Measurements from ENCODE around the gene TOM1L2.
"Not testable (repeated sequence)": the region's sequence is repeated elsewhere in the genome, so short reads cannot be mapped to it uniquely, and the experiment has no call there.

Gene TOM1L2

DNA sequence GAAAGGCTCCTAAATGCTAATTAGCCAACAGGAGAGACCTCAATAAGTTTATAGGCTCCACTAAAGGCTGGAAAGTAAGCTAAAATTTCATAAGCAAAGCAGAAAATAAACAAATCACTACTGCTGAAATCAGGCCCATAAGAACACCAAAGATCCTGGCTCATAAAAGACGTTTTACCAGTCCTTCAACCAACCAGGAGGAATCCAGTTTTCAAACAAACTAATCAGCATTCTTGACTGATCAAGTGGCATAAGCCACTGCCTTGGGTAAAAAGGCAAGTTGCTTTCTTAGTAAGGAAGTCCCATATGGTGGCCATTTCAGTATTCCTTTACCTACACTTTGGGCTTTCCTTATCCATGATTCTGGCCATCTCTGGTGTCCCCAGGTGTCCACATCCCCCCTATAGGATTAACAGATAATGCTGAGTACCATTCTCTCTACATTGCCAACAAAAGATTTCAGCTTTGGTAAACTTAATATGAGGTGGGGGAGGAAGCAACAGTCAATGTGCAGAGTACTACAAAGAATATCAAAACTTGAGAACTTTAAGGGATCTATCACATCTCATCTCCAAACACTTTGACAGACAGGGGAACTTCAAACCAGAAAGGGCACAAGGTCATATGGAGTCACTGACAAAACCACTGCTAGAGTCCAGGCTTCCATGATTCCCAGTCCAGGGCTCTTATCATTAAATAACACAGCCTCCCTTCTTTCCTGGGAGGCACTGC is 1.3 kb downstream of the TOM1L2 start:
- DNase-seq: no peak

DNA sequence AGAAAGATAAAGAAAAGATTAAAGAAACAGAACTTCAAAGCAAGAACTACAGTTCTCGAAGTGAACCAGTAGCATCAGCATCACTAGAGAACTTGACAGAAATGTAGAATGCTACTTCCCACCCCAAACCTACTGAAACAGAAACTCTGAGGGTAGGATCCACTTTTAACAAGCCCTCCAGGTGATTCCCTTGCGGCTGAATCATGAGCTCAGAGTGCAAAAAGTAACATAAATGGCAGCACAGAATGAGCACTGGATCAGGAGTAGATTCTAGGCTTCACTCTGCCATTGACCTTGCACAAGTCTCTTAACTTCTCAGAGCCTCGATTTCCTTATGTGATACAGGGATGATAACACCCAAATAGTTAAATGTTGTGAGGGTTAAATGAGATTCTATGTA is 5.8 kb downstream of the TOM1L2 start:
- no peak for DNase-seq

DNA sequence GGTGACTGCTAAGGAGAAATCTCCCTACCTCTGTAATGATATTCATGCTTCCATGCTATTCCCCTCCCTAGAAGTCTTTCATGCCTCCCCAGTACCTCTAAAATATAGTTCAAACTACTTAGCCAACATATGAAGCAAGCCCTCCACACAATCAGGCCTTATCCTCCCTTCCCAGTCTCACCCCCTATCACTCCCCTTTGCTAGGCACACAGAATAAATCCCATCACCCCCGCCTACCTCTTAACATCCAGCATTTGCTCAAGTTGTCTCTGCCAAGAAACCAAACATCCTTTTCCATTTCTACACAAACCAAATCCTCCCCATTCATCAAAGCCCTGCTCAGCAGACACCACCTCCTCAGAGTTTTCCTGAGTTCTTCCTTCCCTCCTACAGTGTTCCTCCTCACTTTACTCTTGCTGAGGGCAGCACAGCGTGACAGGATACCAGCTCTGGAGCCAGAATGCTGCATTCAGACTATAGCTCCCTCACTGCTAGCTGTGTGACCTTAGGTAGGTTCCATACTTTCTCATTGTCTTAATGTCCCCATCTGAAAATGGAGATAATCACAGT is 7.0 kb downstream of the TOM1L2 start:
- no peak for DNase-seq

DNA sequence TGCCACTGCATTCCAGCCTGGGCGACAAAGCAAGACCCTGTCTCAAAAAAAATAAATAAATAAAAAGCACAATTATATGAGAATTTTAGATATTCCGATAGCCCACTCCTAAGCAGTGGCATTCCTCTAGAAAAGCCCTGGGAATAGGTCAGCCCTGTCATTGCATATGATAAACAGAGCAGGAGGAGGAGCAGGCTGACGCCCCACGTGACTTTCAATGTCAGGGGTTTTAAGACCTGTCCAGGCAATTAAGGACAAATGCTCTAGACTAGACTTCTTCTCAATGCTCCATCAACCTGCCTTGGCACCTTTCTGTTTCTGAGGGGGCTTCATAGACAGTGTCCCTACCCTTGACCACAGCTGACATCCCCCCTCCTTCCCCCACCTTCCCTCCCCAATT is 7.5 kb downstream of the TOM1L2 start:
- DNase-seq: no peak

DNA sequence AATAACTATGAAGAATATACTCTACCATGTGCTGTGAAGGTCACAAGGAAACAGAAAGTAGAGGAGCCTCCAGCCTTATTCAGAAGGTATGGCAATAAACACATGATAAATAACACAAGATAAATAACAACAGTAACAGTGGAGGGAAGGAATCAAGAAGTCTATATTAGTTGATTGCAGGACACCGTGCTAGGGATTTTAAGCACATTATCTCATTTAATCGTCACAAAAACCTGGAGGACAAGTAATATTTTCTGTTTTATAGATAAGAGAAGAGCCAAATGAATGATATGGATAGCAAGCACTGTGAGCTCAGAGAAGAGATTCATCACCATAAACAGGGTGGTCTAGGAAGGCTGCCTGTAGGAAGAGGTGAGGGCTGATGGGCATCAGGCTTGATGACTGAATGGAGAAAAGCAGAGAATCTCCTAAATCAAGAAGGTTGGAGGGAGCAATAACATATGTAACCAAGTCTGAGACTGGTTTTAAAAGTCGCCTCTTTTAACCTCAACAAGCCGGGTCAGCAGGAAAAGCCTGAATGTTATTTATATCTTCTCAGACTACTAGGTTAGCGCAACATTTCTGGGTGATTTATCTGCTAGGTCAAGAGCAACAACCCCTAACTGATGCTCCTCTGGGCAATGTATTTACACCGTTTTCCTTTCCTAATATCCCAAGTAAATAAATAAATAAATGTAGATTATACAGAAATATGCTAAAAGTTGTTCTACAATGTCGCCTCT is 8.3 kb downstream of the TOM1L2 start:
- DNase-seq: no peak

DNA sequence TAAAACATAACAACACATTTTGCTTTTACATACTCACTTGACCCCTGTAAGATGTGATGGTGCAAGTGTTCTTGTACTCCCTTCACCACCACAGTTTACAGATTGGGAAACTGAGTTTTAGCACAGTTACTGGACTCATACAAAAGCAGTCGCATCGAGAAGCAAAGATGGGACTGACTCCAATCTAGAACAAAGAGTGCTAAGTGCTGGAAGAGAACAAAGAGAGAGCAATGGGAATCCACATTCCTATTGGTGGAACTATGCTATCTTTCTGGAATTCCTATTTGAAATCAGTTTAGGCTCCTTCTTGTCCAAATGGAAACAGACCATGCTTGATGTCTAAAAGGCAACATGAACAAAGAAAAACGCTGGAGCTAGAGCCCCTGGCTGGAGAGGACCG is 9.1 kb downstream of the TOM1L2 start:
- DNase-seq: no peak

DNA sequence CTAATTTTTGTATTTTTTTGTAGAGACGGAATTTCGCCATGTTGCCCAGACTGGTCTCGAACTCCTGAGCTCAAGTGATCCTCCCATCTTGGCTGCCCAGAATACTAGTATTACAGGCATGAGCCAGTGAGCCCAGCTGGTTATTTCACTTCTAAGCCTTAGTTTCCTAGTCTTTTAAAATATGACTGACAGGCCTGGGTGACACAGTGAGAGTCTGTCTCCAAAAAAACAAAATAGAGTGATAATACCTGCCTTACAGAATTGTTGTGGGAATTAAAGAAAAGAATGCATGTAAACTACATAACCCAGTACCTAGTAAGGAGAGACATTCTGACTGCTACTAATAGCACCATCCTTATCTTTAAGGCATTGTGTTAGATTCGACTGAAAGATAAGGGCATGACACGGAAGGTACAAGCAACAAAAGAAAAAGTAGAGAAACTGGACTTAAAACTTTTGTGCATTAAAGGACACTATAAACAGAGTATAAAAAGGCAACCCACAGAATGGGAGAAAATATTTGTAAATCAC is 11.6 kb downstream of the TOM1L2 start:
- DNase-seq: no peak

DNA sequence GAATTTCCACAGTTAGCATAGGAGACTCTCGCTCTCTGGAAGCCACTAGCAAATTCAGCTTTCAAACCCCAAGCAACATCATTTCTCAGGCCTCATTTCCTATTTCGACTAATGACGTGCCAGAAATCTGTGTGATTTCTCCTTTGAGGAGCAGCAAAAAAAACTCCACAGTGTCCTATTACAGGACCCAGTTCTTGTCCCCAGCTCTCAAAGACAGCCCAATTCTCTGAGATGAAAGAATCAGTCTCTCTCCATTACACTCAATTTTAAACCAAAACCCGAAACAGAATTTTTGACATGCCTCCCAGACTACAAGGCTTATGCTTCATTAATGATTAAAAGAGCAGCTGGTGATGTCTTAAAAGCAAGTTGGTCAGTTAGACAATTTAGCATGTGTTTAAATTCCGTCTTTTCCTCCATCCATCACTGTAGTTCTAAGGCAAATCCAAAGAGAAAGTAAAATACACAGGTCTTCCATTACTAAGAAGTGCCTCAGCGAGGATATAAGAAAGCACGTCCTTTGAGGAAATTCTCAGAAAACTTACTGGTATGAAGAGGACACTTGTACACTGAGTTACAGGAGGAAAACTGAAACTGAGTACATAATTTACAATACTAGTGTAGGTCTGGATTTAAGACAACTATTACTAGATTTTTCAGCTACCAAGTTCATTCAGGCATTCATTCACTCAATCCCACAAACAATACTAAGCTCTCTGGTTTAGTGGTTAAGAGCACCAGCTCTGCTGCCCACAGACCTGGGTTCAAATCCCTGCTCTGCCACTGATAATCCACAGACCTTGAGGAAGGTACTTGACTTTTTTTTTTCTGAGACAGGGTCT is 12.5 kb downstream of the TOM1L2 start:
- DNase-seq: no peak

DNA sequence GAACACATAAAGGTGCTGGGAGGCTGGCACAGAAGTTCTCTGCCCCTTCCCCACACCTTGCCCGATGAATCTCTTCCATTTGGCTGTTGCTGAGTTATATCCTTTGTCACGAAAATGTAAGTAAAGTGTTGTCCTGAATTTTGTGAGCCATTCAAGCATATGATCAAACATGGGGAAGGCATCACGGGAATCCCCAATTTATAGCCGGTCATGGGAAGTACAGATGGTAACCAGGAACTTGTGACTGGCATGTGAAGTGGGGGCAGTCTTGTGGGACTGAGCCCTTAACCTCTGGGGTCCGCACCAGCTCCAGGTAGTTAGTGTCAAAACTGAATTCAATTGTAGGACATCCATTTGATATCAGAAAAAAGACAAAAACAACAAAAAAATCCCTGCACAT is 13.2 kb downstream of the TOM1L2 start:
- no peak for DNase-seq

DNA sequence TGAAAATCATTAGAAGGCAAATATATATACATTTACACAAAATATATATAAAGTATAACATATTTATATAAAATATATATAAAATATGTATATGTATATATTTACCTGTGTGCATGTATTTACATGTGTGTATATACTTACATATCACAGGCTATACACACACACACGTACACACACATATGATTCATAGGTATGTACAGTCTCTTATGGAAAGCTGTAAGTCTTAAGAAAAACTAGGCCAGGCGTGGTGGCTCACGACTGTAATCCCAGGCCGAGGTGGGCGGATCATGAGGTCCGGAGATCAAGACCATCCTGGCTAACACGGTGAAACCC is 14.7 kb downstream of the TOM1L2 start:
- no peak for DNase-seq

DNA sequence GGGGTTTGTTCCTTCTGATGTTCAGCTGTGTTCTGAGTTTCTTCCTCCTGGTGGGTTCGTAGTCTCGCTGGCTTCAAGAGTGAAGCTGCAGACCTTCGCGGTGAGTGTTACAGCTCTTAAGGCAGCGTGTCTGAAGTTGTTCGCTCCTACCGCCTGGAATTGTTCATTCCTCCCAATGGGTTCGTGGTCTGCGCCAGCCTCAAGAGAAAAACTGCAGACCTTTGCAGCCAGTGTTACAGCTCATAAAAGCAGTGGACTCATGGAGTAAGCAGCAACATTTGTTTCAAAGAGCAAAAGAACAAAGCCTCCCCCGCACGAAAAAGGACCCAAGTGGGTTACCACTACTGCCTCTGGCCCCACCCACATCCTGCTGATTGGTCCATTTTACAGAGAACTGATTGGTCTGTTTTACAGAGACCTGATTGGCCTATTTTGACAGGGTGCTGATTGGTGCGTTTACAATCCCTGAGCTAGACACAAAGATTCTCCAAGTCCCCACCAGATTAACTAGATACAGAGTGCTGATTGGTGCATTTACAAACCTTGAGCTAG is 16.3 kb downstream of the TOM1L2 start:
- DNase-seq: not testable (repeated sequence)

DNA sequence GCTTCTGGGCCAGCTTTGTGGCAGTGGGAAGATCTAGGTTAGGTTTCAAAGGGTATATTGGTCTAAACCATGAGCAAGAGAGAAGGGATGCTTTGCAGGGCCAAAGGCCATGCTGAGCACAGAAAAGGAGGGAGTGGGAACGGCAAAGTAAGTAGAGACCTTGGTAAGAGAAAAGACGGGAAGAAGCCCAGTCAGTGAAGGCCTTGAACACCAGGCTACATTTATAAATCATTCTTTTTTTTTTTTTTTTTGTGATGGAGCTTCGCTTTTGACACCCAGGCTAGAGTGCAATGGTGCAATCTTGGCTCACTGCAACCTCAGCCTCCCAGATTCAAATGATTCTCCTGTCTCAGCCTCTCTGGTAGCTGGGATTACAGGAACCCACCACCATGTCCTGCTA is 18.1 kb downstream of the TOM1L2 start:
- no peak for DNase-seq

DNA sequence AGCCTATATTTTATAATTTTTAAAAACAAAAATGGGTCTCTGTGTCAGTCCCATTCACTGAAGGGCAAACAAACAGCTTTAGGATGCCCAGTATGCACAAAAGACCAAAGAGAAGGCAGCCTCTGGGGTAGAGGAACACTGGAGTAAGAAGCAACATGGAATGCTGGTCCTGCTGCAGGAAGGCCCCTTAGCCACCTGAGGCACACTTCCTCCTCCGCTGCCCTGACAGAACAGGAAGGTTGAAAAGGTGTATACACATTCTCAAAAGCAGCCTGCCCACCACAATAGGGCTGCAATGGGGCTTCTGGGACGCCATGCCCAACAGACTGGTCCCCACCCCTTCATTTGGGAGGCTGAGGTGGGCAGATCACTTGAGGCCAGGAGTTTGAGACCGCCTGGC is 19.5 kb downstream of the TOM1L2 start:
- DNase-seq: no peak

DNA sequence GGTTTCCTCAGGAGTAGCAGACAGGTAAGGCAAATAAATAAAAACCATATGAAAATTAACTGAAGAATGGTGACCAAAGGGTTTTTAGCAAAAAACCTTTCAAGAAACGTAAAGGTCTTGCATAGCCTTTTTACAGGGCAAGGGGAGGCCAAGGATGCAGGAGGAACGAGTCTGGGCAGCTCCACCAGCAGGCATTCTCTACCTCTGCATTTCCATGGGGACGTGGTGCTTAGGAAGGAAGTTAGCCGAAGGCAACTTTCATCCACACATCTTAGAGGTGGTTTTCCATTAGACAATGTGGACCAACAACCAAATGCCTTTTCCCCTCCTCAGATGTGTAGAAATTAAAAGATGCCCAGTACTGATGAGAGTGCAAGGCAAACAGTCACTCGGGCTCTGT is 20.7 kb downstream of the TOM1L2 start:
- no peak for DNase-seq

DNA sequence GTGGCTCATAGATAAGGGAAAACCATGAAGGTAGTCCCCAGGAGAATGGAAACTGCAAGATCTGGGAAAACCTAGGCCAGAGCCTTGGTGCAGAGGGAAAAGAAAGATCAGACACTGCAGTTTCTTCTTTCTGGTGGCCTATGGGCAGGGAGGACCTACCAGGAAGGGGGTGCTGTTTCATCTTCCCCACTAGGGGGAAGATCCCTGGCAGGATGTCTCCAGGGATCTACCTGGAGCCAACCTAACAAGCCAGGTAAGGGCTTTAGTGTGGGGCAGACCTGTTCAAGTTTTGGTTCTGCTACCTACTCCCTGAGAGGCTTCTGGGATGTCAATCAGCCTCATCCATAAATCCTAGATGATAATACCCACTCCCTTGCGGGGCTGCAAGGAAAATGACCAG is 21.4 kb downstream of the TOM1L2 start:
- no peak for DNase-seq

DNA sequence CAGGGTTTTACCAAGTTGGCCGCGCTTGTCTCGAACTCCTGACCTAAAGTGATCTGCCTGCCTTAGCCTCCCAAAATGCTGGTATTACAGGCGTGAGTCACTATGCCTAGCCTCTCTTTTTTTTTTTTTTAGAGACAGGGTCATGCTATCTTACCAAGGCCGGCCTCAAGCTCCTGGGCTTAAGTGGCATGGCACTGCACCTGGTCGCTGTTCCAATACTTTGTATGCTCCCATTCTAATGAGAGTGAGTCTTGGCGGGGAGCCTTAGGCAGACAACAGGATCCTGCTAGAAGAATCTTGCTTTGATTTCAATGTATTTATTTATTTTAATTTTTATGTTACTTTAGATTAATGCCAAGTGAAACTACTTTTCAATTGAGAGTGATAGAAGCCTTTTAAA is 21.9 kb downstream of the TOM1L2 start:
- no peak for DNase-seq

DNA sequence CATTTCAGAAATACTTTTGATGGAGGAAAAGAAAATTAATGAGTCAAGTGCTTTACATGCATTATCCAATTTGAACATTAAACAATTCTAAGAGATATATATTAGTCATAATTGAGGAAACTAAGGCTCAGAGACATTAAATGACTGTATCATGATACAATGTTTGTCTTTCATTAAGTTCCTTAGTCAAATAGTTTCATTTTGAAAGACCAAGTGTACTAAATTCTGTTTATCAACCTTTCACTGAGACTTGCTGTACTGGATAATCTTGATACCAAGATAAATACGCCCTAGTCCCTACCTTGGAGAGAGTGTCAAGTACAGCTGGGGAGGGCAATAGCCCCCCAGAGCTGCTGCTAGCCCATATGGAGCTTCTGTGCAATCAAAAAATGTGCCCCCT is 24.2 kb downstream of the TOM1L2 start:
- no peak for DNase-seq

DNA sequence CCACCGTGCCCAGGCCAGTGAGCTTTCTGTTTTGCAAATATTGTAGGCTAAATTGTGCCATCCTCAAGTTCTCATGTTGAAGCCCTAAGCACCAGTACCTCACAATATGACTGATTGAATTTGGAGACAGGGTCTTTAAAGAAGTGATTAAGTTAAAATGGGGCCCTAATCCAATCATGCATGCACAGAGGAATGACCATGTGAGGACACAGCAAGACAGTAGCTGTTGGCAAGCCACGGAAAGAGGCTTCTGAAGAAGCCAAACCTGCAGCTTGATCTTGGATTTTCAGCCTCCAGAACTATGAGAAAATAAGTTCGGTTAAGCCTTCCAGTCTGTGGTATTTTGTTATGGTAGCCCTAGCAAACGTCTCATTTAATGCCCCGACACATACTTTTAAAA is 24.9 kb downstream of the TOM1L2 start:
- no peak for DNase-seq

DNA sequence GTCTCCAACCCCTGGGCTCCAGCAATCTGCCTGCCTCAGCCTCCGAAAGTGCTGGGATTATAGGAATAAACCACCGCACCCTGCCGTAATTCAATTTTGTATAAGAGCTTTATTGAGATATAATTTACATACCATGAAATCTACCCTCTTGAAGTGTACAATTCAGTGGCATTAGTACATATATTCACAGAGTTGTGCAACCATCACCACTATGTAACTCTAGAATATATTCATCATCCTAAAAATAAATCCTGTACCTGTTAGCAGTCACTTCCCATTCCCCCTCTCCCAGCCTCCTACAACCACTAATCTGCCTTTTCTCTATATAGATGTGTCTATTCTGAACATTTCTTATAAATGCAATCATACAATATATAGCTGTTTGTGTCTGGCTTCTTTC is 26.1 kb downstream of the TOM1L2 start:
- no peak for DNase-seq

DNA sequence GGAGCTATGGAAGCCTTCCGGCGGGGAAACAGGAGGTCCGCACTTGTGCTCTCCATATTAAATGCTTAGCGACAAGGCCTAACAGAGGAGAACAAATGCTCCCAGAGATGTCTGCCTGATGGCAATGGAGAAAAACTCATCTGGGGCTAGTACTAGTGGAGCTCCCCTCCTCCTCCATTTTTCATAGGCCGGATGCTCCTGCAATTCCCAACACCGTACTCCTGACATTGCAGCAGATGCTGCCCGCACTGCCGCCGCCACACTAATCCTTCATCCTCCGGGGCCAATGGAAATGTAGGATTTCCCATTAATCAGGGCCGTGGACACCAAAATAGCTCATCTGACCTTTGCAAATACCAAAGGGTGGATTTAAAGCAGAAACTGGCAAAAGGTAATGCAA is 27.5 kb downstream of the TOM1L2 start:
- DNase-seq: no peak

DNA sequence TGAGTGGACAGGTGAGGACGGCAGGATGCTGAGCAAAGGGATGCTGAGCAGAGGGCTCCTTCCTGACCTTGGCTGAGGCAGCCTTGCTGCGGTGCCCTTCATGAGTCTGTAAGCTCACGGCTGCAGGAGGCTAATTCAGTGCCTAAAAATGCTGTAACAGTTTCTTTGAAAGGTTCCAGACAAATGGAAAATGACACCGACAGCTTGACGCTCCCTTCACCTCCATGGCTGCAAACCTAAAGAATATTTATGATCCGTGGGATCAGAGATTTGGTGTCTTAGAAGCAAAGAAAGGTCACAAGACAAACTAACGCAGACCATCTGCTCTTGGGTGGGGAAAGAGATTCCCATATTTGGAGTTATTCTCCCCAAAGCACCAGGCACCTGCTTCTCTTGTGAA is 28.0 kb downstream of the TOM1L2 start:
- DNase-seq: no peak

DNA sequence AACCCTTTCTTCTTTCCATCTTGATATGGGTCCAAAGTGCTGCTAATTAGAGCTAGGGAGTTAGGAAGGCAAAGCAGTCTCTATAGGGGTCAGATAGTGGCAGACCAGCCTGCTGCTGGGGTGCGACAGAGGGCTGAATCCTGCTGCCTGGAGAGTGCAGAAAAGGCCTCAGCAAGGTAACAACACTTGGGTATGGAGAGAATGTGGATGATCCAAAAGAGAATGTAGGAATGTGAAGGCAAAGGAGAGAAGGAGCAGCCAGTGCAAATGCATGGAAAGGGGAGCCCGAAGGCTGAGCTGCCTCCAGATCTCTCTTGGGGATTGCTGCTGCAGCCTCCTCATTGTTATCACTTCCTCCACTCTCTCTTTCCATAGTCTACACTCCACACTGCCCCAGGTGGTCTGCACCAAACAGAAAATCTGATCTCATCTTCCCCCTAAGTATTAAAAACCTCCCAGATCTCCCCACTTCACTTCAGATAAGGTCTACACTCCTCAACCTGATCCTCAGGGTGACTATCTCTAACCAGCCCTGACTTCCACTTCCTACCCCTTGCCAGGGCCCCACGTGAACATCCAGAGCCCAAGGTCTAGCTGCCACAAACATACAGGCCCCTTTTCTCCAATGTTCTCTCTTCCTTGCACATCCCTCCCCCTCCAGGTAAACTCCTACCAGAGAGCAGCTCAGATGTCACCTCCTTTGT is 28.8 kb downstream of the TOM1L2 start:
- DNase-seq: no peak
